NK-92 (cell line): ENCODE results near the gene PRSS56.

Source experiments
- DNase-seq: peaks from one replicate; lab custom pipeline; 2025; ENCODE audit not compliant: unreplicated experiment; lab: John Stamatoyannopoulos, UW

Gene PRSS56

DNA sequence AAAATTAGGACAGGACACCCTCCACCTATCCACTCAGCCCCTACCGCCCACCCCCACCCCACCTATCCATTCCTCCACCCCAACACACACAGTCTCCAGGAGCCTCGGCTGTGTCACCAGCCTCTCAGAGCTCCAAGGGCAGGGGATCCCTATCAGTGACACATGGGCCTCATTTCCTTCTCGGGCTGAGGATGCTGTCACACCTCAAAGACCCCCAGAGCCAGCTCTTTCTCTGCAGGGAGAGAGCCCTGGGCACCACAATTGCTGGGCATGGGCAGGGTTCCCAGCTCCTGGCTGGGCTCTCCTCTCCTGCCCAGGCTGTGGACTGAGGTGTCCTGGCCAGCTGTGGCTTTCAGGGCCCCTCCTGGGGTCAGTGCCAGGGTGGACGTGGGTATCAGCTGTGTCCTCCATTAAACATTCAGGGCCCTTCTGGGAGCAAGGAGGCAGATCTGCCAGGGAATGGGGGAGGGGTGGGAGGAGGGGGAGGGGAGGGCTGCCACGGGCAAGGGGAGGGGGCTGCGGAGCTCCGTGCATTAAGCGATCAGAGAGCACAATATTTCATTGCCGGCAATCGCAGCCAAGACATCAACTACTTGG, 18.3 kb upstream of the PRSS56 start:
- DNase-seq, result no peak

DNA sequence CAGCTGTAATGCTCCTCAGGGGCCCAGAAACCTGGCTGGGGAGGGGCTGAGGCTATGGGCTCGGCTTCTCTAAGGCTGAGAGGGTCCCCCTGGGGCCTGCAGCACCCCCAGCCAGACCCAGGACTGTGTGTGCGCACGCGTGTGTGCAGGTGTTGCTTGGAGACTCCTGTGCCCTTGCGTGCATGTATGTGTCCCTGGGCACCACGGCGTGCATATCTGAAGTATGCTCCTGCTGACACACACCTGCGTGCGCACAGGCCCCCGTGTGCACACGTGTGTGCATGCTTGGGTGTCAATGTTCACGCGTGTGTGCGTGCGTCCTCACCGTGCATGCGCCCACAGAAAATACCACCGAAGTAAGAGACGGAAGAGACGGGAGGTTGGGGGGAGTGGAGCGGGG, 17.7 kb upstream of the PRSS56 start:
- DNase-seq, result no peak

DNA sequence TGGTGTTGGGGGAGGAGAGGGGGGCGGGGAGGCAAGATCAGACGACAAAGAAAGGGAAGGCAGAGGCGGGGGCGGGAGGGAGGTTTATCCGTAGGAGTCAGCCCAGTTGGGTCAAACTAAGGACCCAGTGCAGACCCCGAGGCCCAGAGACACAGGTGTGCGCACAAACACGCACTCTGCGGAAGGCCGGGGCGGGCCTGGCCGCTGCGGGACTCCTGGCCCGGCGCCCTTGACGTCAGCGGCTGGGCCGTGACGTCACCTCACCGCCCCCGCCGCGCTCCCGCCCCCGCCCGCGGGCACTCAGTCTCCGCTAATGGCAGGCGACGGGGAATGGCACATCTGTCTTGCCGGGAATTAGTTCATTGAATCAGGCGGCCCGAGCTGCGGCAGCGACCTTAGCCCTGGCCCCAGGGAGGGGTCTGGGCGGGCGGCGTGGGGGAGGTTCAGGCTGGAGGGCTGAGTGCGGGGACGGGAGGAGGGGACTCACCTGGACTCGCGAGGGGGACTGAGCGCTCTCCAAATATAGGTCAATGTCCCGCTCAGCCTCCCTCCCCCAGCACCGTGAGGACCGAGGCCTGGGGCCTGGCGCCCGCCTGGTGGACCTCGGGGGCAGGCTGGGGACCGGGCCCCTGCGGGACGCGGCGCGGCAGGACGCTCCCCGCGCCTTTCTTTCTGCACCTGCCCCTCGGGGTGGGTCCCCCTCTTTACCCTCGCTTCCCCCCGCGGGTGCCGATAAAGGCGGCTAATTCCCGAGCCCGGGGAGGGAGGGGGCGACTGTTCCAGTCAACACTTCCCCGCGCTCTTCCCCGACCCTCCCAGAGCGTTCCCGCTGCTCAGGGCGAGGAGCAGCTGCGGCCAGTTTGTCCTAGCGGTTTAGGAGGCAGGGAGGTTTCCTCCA, 17.0 kb upstream of the PRSS56 start:
- no peak for DNase-seq

DNA sequence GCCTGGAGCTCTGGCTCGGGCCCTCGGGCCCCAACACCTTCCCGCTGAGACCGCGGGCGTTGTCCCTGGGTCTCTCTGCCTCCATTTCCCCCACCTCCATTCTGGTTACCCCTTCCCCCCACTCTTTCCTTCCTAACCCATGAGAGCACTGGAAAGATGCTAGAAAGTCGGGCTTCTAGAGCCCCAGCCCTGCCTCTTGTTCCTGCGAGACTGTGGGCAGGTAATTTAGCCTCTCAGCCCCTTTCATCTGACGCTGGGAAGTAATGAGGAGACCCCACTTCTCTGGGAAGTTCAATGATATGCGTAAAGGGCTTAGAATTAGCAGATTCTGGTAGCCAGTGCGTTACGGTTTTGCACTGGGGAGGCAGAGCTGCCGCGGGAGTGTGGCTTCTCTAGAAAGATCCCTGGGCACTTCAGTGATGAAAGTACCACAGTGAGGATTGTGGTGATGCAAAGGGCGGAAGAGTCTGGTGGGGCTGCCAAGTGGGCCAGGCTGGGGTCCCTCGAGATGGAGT, 16.3 kb upstream of the PRSS56 start:
- DNase-seq, result no peak

DNA sequence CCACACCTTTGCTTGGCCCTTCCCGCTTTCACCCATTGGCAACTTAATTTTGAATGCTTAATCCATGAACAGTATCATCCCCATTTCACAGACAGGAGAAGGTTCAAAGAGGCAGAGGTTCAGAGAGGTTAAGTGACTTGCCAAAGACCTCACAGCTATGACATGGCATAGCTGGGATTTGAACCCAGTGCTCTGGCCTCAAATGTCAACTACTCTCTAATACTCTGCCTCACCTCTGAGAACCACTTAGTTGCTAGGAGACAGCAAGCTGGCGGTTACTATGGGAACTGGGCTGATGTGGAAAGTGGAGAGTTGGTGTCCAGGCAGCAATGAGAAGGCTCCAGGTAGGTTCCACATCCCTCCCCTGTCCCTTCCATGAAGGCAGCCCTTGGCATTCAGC, 15.8 kb upstream of the PRSS56 start:
- DNase-seq, result no peak

DNA sequence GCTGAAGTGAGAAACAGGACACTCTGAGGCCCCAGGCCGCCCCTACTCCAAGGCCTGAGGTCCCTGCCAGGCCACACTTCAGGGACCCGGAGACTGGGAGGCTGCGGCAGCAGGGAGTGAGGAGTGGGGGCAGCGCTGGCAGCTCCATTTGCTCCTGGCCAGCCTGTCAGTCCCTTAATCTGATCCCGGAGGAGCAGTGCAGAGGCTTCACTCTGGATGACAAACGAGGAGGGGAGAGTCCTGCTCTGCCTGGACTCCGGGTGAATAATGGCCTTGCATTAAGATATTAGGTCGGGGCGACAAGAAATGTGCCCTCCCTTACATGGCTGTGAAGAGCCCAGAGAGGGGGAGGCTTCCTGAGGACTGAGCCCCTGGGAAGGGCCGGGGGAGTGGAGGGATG, 14.3 kb upstream of the PRSS56 start:
- no peak for DNase-seq

DNA sequence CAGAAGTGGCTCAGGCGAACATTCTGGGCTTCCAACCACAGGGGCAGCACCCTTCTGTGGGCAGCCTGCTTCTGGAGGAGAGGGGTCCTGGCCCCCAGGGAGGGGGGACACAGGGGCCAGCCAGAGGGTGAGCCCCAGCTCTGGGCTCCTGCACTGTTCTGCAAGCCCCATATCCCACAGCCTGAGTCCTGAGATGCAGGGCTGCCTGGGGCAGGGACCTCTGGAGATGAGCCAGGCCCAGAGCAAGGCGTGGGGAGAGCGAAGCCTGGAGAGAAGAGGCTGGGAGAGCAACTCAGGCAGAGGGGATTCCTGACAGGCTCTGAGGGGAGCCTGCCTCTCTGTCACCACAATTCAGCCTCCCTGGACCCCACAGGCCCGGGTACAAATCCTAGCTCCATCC, 13.5 kb upstream of the PRSS56 start:
- no peak for DNase-seq

DNA sequence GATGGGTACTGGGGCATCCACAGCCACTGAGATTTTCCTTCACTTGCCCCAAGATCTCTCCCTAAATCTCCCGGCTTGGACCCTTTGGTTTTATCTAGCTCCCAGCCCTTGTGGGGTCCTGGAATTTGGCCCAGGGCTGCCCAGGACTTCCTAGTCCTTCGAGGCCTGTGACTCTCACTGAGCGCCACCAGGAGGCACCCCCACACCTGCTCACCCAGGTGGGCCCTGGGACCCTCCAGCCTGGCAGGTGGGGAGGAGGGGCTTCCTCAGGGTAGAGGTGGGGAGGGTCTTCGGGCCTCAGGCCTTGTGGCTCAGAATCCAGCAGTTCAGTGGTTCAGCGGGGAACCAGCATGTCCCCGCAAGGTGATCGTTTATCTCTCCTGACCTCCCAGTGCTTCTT, 11.9 kb upstream of the PRSS56 start:
- no peak for DNase-seq

DNA sequence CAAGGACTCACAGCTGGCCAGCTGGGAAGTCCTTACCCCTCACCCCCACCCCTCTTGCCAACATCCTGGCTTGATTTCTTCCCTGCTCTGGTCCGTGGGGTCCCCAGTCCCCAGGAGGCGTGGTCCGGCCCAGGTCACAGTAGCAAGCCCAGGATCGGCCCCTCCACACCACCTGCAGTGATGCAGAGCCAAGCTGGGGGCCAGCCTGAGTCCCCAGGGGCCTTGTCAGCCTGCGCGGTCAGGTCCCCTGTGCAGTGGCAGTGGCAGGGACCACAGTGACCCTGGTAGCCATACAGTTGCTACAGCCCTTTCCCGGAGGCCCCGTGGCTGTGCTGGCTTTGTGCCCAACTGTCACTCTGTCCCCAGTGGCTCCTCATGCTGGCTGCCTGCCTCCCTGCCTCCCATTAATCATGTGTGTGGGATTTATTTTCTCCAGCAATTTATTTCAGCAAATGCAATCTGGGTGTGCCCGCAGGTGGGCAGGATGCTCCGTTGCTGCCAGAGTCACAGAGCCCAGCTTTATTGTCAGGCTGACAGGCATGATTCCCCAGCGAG, 8.8 kb upstream of the PRSS56 start:
- no peak for DNase-seq

DNA sequence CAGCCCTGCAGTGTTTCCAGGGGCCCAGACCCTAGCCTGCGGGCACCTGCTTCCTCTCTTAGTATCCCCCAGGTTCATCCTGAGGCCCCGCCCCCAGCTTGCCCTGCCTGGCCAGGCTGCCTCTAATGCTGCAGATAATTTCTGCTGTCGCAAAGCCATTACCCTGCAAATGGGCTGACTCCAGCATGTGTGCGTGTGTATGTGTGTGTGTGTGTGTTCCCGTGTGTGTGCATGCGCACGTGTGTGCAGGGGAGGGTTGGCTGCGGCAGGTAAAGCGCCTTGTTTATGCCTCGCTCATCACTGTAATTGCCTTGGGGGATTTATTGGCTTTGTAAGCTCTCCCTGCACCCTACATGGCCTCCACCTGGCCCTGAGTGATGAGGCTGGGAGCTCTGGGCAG, 7.6 kb upstream of the PRSS56 start:
- DNase-seq, result no peak

DNA sequence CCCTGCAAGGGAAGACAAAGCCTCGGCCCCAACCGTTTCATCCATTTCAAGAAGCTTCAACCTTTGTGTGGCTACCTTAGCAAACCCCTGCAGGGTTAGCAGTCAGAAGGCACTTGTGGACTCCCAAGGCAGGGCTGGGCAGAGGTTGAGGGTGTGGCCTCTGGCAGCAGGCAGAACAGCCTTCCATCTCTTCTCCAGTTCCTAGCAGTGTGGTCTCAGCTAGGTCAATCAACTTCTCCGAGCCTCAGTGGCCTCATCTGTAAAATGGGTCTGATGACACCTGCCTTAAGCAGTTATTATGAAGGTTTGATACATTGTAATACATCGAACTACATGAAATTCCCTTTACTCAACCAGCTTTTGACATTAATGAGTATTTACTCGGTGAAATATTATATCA, 6.8 kb upstream of the PRSS56 start:
- no peak for DNase-seq

DNA sequence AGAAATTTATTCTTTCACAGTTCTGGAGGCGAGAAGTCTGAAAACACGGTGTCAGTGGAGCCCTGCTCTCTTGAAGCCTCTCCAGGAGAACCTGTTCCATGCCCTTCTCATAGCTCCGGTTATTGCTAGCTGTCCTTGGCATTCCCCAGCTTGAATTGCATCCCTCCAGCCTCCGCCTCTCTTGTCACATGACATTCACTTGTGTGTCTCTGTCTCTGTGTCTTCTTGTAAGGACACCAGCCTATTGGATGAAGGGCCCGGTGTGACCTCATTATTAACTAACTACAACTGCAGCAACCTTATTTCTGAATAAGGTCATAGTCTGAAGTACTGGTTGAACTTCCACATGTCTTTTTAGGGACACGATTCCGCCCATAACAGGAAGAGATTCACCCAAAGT, 4.5 kb upstream of the PRSS56 start:
- DNase-seq, result no peak

DNA sequence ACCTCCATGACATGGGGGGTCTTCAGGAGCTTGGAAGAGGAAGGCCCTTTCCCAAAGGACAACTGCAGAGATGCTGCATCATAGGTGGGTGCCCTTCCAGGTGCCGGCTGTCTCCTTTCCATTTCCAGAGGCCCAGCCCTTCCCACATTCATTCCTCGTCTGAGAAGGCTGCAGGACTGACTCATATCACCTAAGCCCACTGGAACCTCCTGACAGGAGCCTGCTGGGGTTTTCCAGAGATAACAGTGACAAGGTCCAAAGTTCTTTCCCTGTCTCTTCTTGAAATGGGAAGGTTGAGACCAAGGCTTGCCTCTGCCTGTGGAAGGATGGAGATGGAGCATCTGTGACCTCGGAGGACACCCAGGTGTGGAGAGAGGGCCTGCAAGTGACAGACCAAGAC, 3.6 kb upstream of the PRSS56 start:
- no peak for DNase-seq

DNA sequence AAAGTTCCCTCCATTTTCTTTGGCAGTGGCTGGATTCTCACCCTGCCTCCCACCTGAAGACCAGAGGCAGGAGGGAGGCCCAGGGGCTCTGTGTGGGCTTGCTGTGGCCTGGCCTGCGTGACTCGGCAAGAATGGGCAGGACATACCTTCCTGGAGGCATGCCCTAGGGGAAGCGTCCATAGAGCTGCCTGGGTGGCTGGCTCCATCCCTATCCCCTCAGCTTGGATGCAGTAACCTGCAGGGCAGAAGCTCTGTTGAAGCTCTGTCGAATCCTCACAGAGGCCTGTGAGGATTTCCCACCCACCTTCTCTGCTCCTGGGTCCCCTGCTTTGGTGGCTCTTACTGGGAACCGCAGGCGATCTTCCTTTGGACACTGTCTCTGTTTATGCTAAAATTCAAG, 1.3 kb upstream of the PRSS56 start:
- no peak for DNase-seq

DNA sequence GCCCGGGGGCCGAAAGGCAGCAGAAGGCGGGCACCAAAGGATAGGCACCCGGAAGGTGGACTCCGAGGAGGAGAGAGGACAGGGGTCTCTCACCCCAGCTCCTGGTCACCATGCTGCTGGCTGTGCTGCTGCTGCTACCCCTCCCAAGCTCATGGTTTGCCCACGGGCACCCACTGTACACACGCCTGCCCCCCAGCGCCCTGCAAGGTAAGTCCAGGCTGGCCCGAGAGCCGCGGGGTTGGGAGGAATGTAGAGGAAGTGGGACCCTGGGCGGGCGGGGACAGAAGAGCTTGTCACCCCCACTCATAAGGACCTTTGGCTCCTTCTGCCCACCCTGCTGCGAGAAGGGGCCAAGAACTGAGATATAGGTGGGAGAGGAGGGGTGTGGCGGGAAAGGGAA, 301 bp downstream of the PRSS56 start:
- no peak for DNase-seq

DNA sequence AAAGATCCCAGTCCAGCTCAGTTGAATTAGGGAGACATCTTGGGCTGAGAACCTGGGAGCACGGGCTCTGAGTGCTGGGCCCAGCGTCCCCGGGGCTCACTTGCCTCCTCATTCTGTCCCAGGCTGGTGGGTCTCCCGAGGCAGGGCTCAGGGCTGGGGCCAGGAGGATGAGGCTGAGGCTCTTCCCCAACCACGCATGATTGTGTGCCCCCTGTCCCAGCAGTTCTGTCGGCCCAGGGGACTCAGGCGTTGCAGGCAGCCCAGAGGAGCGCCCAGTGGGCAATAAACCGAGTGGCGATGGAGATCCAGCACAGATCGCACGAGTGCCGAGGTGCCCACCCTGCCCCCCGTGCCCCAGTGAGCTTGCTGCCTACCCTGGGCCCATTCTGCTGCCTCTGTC, 910 bp downstream of the PRSS56 start:
- no peak for DNase-seq

DNA sequence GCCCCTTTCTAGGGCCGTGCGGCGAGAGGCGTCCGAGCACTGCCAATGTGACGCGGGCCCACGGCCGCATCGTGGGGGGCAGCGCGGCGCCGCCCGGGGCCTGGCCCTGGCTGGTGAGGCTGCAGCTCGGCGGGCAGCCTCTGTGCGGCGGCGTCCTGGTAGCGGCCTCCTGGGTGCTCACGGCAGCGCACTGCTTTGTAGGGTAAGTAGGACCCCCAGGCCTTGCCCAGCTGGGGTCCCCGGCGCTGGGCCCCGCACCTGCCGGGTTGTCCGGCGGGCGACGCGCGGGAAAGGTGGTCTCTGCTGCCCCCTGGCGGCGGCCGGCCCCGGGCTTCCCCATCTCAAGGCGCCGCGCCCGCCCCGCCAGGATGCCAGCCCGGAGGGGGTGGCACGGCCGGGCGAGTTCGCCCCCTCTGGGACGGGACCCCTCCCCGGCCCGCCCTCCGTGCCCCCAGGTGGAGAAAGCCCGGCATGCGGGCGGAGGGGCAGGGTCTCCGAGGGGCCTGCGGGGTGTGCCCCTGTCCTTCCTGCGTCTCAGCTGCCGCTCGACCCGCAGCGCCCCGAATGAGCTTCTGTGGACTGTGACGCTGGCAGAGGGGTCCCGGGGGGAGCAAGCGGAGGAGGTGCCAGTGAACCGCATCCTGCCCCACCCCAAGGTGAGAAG, 1.9 kb downstream of the PRSS56 start:
- no peak for DNase-seq

DNA sequence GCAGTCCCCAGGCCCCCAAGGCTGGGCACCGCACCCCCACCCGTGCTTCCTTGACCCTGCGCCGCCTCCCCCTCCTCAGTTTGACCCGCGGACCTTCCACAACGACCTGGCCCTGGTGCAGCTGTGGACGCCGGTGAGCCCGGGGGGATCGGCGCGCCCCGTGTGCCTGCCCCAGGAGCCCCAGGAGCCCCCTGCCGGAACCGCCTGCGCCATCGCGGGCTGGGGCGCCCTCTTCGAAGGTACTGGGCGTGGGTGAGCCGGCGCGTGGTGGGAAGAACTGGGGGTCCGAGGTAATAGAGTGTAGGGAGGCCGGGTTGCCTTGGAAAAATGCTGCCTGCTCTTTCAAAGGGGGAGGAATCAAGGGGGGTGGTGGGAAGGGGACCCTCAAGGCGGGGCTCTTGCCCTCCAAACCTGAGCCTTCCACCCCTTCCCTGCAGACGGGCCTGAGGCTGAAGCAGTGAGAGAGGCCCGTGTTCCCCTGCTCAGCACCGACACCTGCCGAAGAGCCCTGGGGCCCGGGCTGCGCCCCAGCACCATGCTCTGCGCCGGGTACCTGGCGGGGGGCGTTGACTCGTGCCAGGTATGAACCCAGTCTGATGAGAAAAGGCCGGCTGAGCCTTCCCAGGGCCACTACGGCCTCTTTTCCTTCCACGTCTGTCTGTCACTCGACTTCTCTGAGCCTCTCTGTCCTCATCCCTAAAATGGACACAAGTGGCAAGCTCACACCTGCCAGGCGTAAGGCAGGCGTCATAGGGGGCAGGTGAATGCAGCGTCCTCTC, 2.6 kb downstream of the PRSS56 start:
- DNase-seq, result no peak

DNA sequence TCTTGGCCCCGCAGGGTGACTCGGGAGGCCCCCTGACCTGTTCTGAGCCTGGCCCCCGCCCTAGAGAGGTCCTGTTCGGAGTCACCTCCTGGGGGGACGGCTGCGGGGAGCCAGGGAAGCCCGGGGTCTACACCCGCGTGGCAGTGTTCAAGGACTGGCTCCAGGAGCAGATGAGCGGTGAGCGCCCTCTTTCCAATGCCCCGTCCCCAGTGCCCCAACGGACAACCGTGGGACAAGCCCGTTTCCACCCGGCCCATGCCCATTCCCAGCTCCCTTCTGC, 3.2 kb downstream of the PRSS56 start:
- no peak for DNase-seq

DNA sequence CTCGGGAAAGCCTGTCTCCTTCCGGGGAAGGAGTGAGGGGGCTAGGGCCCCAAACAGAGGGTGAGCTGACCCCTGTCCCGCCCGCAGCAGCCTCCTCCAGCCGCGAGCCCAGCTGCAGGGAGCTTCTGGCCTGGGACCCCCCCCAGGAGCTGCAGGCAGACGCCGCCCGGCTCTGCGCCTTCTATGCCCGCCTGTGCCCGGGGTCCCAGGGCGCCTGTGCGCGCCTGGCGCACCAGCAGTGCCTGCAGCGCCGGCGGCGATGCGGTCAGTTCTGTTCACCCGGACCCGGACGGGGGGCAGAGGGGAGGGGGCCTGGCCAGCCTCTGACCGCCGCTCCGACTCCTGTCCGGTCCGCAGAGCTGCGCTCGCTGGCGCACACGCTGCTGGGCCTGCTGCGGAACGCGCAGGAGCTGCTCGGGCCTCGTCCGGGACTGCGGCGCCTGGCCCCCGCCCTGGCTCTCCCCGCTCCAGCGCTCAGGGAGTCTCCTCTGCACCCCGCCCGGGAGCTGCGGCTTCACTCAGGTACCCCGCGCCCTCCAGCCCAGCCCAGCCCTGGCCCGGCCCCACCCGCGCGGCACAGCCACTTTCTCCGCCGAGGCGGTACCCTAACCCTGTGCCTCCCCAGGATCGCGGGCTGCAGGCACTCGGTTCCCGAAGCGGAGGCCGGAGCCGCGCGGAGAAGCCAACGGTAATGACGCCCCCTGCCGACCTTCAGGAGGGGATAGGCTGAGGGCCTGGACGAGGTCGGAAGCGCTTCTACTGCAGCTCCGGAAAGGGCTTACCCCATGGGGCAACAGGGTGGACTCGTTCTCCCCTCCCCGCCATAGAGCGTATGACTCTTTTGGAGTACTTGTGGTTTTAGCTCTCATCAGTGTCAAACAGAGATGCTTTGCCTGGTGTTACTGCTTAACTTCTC, 3.8 kb downstream of the PRSS56 start:
- DNase-seq, result no peak
